Measurements from ENCODE around the gene LY6G6C.

Gene LY6G6C

DNA sequence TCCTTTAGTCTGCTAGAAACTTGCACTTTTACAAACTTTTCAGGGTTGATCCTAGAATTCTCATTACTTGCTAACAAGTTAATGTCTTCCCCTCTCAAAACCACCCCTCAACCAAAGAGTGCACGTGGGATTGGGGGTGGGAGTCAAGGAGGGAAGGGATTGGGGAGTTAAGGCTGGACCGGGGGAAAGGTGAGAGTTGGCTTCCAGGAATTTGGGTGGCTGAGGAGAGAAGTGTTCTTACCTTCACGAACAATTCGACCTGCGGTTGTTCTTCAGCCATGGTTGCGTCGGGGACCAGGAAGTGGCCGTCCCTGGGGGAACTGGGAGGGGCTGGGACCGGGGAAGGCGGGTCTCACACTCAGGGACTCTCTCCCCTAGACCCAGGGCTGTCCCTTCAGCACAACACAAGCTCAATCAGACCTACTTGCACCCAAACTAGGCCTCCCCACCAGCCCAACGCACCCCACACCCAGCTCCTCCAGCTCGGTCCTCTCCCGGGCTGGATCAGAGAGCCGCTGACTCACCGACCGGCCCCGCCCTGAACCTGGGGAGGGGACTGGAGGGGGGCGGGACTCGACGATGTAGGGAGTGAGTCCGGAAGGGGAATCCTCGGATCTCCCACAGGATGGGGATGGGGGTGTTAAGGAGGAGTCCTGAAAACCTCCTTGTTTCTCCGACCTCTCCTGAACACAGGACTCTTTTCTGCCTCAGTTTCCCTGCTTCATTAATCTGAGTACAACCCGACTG, 14.6 kb upstream of the LY6G6C start, which contains the start of gene CLIC1:
TSS of gene CLIC1 (minus strand) at position 510 of the 747 bp plus-strand sequence. CDS start at position 280, 230 bp downstream.
- Mint-ChIP-seq H3K4me3 (peak within 1 kb of the TSS; percentile 100), H3K27ac (peak within 1 kb of the TSS; percentile 93)

DNA sequence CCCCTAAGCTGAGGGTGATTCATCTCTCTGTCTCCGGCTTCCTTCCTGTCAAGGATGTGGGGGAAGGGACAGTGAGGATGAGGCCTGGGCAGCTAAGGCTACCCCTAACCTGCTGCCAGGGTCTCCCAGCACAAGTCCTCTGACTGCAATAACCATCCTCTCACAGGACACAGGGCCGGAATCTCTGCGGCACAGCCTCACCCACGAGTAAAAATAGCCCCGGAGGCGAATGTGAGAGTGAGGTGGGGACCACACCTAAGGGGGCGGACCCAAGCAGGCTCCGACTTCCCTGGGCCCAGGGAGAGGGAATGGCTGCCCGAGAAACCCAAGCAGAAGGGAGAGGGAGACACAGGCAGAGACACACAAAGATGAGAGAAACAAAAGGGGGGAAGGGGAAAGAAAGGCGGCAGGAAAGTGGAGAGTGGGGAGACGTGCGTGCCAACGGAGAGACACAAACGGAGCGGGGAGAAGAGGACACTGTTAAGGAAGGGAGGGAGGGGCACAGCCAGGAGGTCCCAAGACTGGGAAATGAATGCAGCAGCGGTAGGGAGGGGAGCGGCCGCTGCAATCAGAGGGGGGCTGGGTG, 13.4 kb upstream of the LY6G6C start:
- Mint-ChIP-seq H3K27ac (peak overlapping the region; percentile 93), H3K27me3 (ENCODE audit: low read depth) (no peaks in the 10 kb centered on the region), H3K4me3 (peak overlapping the region; percentile 100), H3K36me3 (ENCODE audit: low read depth) (peaks cover 47% of the 10 kb centered on the region), H3K4me1 (ENCODE audit: low read depth) (peaks cover 55% of the 10 kb centered on the region), H3K9me3 (no peaks in the 10 kb centered on the region)

More for the DNA sequence above, 14.6 kb upstream of the LY6G6C start, which contains the start of gene CLIC1:
- peaks cover 60% of the 10 kb centered on the region for H3K4me1 Mint-ChIP-seq (ENCODE audit: low read depth)
- H3K36me3 Mint-ChIP-seq (ENCODE audit: low read depth) = peaks cover 38% of the 10 kb centered on the region
- H3K27me3 Mint-ChIP-seq (ENCODE audit: low read depth) = no peaks in the 10 kb centered on the region
- no peaks in the 10 kb centered on the region for H3K9me3 Mint-ChIP-seq

DNA sequence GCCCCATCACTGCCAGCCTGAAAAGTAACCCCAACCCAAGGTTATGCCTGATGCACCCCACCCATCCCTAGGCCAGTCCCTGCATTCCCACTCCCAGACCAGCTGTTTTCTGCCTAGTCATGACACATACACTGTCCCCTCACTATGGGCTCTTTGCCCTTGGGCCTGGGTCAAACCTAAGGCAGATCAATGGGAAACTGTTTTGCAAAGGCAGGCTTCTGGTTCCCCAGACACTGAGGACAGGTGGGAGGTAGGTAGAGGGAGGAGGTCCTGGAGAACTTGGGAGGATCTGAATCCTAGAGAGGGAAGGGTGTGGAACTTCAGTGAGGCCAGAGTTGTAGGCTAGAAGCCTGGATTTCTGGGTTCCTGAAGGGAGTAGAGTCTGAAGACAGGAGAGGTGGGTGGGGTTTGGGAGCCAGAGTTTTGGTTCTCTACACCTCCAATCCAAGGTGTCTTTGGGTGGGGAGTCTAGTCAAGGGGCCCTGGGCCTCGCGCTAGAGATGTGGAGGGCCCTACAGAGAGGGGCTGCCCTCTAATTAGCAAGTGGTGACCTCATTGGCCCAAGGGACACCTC, 12.8 kb upstream of the LY6G6C start:
- Mint-ChIP-seq H3K4me1 (ENCODE audit: low read depth) (peaks cover 51% of the 10 kb centered on the region), H3K4me3 (peak overlapping the region; percentile 100), H3K9me3 (no peaks in the 10 kb centered on the region), H3K27ac (peak overlapping the region; percentile 93), H3K36me3 (ENCODE audit: low read depth) (peaks cover 47% of the 10 kb centered on the region), H3K27me3 (ENCODE audit: low read depth) (no peaks in the 10 kb centered on the region)

DNA sequence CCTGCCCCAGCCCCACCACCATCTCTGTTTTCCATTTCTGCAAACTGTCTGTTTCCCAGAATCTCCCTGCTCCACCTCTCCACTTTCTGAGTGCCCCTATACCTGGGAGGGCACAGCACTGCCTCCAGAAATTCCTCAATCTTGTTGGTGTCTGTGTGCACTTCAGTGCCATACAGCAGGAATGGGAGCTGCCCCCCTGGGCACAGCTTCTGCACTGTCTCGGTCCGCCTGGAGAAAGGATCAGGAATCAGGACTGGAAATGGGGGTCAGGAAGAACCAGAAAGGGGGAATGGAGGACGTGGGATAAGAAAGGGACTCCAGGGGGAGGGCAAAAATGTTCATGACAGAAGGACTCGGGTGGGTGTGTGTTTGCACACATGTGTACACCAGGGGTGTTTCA, 12.2 kb upstream of the LY6G6C start:
- Mint-ChIP-seq H3K4me3 (peak overlapping the region; percentile 100), H3K9me3 (no peaks in the 10 kb centered on the region), H3K4me1 (ENCODE audit: low read depth) (peaks cover 49% of the 10 kb centered on the region), H3K36me3 (ENCODE audit: low read depth) (peaks cover 49% of the 10 kb centered on the region), H3K27me3 (ENCODE audit: low read depth) (no peaks in the 10 kb centered on the region), H3K27ac (peak overlapping the region; percentile 93)

DNA sequence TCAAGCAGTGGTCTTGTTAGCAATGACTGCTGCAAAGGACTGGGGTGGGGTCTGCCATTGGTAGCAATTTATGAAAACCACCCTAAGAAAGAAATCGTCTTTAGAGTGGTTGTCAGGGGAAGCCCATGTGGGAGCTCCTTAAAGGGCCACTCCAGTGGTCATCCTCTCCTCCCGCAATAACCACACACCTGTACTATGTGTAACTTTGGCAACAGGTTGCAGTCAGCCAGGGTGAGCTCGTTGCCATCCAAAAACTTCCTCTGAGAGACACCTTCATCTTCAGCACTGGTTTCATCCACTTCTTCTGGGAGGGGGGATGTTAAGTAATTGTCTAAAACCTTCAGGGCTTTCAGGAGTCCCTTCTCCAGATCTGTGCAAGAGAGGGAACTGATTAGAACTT, 10.5 kb upstream of the LY6G6C start:
- Mint-ChIP-seq H3K4me3 (no peak overlapping the region), H3K9me3 (no peaks in the 10 kb centered on the region), H3K27ac (no peak overlapping the region), H3K27me3 (ENCODE audit: low read depth) (no peaks in the 10 kb centered on the region), H3K36me3 (ENCODE audit: low read depth) (peaks cover 50% of the 10 kb centered on the region), H3K4me1 (ENCODE audit: low read depth) (peaks cover 40% of the 10 kb centered on the region)

DNA sequence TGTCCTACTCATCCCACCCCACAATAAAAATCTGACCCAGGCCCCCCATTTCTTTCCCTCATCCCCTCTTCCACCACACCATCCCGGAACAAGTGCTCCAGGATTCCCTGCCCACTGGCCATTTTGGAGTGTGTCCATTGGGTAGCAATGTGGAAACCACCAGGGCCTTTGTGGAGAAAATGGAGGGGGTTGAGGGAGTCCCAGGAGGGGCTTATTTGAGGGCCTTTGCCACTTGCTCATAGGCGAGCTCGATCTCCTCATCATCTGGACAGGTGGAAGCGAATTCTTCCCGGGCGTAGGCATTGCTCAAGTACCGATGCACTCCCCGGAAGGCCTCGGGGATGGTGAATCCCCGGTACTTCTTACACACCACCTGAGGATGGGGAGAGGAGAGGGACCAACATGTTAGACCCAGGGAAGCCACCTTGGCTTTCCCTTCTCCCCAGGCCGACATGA, 9.1 kb upstream of the LY6G6C start:
- Mint-ChIP-seq H3K27me3 (ENCODE audit: low read depth) (no peaks in the 10 kb centered on the region), H3K9me3 (no peaks in the 10 kb centered on the region), H3K36me3 (ENCODE audit: low read depth) (peaks cover 52% of the 10 kb centered on the region)

DNA sequence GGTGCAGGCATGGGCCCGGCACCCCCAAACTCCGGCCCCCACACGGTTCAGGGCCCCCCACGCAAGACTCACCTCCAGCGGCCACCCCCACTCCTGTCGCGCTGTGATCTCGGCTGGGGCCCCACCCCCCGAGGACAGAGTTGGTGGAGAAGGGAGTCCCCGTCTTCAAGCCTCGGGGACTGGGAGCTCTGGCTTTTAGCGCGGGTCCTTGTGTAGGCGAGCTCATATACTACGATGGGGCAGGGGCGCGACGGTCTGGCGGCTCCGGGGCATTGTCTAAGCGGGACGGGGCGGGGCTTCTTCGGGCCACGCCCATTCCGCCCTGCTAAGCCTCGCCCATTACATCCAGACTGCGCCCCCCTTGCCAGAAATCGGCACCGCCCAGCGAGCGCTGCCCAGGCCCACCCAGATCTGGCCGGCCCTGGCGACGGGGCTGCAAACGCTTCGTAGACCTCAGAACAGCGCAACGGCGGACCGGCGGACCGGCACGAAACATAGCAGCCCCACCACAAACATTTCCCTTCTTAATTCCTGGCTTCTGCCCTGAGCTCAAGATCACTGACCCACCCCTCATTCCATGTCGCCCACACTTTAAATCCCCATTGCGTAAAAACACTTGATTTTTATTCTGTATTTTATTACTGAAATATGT, 8.6 kb upstream of the LY6G6C start:
- peak overlapping the region; percentile 76 for H3K27ac Mint-ChIP-seq
- peak overlapping the region; percentile 97 for H3K4me3 Mint-ChIP-seq
- H3K4me1 Mint-ChIP-seq (ENCODE audit: low read depth) = peaks cover 49% of the 10 kb centered on the region
- H3K36me3 Mint-ChIP-seq (ENCODE audit: low read depth) = peaks cover 50% of the 10 kb centered on the region
- H3K27me3 Mint-ChIP-seq (ENCODE audit: low read depth) = no peaks in the 10 kb centered on the region
- no peaks in the 10 kb centered on the region for H3K9me3 Mint-ChIP-seq

More for the DNA sequence above, 9.1 kb upstream of the LY6G6C start:
- H3K4me1 Mint-ChIP-seq (ENCODE audit: low read depth) = peaks cover 47% of the 10 kb centered on the region
- peak overlapping the region; percentile 97 for H3K4me3 Mint-ChIP-seq
- H3K27ac Mint-ChIP-seq = peak overlapping the region; percentile 76

DNA sequence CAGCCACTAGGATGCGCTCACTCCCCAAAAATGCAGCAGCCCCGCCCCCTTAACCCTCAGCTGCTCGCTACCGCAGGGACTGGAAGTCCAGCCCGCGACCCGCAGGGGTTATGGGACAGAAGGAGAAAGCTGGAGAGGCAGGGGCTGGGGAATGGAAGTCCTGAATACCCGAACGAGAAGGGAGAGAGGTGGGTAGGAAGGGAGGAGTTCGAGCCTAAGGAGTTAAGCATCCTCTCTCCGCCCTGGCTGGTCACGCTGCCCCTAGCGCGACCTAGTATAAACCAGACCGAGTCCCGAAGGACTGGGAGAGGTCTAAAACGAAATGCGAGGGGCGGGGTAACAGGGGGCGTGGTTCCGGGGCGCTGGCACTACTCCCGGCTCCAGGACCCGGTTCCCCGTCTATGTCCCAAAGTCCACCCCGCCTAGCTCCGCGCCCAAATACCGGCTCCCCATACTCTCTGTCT, 8.0 kb upstream of the LY6G6C start:
- no peaks in the 10 kb centered on the region for H3K27me3 Mint-ChIP-seq (ENCODE audit: low read depth)
- peak overlapping the region; percentile 86 for H3K27ac Mint-ChIP-seq
- H3K9me3 Mint-ChIP-seq = no peaks in the 10 kb centered on the region
- H3K4me1 Mint-ChIP-seq (ENCODE audit: low read depth) = peaks cover 49% of the 10 kb centered on the region
- H3K4me3 Mint-ChIP-seq = peak overlapping the region; percentile 97
- peaks cover 44% of the 10 kb centered on the region for H3K36me3 Mint-ChIP-seq (ENCODE audit: low read depth)

DNA sequence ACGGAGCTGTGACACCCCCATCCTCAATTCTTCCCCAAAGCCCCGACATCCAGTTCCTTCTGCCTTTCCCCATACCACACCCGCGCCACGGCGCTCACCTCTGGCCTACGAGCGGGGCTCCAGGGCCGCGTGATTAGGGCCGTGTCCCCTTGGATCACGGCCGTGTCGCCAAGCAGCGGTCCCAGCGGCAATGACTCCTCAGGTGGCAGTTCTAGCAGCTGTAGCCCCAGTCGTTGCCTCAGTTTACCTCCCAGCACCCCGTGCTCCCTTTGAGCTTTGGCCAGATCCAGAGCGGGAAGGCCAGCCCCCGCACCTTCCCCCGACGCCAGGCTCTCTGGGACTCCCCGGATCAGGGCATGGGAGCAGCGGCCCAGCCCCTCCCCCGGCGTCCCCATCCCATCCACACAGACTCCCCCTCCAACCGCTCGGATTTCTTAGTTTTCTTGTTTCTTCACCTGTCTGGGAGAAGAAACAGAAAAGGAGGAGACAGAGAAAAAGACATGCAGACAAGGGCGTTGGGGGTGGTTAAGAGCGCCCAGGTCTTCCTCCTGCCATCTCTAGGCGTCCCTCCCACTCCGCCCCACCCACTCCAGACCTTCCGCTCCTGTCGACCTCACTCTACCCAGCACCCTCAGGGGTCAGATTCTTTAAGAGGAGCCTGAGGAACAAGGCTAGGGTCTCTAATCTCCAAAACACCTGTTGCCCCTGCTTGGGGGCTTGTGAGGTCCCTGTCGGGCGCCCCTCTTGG, 7.4 kb upstream of the LY6G6C start, which contains the start of gene DDAH2:
TSS of gene DDAH2 (minus strand) at position 533 of the 748 bp plus-strand sequence. CDS start at position 395, 138 bp downstream.
- no peaks in the 10 kb centered on the region for H3K27me3 Mint-ChIP-seq (ENCODE audit: low read depth)
- peak within 1 kb of the TSS; percentile 86 for H3K27ac Mint-ChIP-seq

DNA sequence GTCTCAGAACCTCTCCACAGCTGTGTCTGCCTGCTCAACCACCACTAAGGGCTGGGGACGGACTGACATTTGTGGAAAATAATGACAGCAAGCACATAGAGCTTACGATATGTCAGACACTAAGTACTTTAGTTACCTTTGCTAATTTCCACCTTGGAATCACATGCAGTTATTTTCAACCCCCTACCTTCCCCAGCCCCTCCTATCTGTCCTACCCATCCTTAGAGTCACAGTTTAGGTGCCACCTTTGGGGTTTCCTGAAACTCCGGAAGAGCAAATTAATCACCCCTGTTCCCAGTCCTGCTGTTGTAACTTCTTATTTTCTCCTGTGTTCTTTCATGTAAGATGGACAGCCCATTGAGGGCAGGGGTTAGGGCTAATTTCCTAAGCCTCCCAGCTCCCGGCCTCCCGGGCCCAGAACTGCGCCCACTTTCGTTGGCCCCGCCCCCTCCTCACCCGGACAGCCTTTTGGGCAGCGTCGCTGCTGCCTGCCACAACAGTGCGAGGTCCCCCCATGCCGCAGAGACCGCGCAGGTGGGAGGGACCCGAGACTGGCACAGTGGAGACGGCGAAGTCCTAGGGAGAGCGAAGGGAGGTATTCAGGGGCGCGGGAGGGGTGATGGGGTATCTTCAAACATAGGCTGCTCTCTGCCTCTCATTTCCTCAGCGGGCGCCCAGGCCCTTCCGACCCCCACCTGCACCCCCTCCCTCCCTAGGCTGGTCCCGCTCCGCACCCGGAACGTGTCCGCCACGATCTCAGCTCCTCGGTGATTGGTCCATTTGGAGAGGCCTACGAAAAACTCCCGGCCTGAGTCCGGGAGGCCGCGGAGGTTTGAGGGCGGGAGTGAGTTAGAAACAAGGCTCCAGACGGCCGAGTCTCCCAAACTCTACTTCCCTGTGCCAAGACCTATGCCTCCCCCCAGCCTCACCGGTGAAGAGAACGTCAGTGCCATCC, 6.4 kb upstream of the LY6G6C start:
- H3K9me3 Mint-ChIP-seq = no peaks in the 10 kb centered on the region
- peak overlapping the region; percentile 60 for H3K4me3 Mint-ChIP-seq
- H3K27ac Mint-ChIP-seq = peak overlapping the region; percentile 78
- H3K36me3 Mint-ChIP-seq (ENCODE audit: low read depth) = peaks cover 32% of the 10 kb centered on the region
- no peaks in the 10 kb centered on the region for H3K27me3 Mint-ChIP-seq (ENCODE audit: low read depth)
- peaks cover 37% of the 10 kb centered on the region for H3K4me1 Mint-ChIP-seq (ENCODE audit: low read depth)

More for the DNA sequence above, 7.4 kb upstream of the LY6G6C start, which contains the start of gene DDAH2:
- peaks cover 46% of the 10 kb centered on the region for H3K4me1 Mint-ChIP-seq (ENCODE audit: low read depth)
- H3K36me3 Mint-ChIP-seq (ENCODE audit: low read depth) = peaks cover 40% of the 10 kb centered on the region
- H3K4me3 Mint-ChIP-seq = peak within 1 kb of the TSS; percentile 97
- H3K9me3 Mint-ChIP-seq = no peaks in the 10 kb centered on the region

DNA sequence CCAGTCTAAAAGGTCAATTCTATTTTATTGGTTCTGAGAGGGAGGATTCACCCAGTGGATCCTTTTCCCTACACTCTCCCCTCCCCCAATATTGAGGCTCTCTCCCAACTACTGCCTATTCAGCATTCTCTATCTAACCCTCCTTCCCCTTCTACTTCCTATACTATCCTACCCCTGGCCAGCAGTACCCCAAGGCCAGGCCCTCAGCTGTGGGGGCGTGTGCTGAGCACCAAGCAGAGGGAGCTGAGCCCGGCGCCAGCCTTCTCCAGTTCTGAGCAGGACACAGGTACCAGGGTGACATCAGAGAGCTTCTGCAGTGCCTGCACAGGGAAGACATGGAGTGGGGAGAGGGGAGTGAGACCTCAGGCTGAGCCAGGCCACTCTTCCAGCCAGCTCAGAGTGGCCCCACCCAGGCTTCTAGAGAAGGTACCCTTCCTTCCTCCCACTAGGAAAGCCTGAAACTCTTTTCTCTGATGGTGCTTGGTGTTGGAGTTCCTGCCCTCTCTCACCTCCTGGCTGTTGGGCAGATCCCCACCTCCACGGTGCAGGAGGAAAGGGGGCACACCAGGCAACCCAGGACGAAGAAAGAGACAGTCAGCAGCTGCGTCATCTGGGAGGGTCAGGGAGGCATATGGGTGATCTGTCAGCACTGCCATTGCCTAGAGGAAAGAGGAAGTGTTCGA, 5.6 kb upstream of the LY6G6C start:
- H3K36me3 Mint-ChIP-seq (ENCODE audit: low read depth) = peaks cover 30% of the 10 kb centered on the region

DNA sequence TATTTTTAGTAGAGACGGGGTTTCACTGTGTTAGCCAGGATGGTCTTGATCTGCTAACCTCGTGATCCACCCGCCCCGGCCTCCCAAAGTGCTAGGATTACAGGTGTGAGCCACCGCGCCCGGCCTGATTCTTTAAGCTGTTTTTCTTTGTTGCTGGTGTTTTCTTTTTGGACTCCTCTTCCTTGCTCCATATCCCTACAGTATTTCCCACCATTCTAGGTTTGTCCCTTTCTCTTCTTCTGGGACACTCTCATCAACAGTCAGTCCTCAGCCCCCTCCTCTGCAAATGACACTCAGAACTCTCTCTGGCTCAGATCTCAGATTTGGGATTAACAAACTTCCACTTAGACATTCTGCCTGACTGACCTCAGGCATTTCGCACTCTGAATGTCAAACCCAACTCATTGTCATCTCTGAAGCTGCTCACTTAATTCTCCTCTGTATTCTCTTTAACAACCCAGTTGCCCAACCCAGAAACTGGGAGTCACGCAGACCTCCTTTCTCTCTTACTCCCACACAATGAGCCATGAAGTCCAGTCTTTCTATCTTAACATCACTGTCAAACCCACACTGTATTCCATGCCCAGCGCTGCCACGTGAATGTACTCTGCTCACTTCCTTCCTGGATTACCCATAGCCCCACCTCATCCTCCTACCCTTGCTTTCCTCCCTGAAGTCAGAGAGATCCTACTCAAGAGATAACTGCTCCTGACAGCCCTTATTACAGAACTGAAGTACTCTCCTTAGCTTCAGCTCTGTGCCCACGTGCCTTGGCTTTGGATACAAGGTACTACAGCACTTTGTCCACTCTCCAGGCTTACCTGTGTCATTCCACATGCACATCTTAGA, 4.2 kb upstream of the LY6G6C start:
- Mint-ChIP-seq H3K27me3 (ENCODE audit: low read depth) (no peaks in the 10 kb centered on the region), H3K4me3 (no peak overlapping the region)

More for the DNA sequence above, 5.6 kb upstream of the LY6G6C start:
- H3K4me3 Mint-ChIP-seq = peak overlapping the region; percentile 52
- peaks cover 36% of the 10 kb centered on the region for H3K4me1 Mint-ChIP-seq (ENCODE audit: low read depth)
- H3K27me3 Mint-ChIP-seq (ENCODE audit: low read depth) = no peaks in the 10 kb centered on the region
- peak overlapping the region; percentile 78 for H3K27ac Mint-ChIP-seq
- no peaks in the 10 kb centered on the region for H3K9me3 Mint-ChIP-seq

More for the DNA sequence above, 4.2 kb upstream of the LY6G6C start:
- H3K36me3 Mint-ChIP-seq (ENCODE audit: low read depth) = peaks cover 20% of the 10 kb centered on the region
- no peaks in the 10 kb centered on the region for H3K9me3 Mint-ChIP-seq
- H3K27ac Mint-ChIP-seq = peak overlapping the region; percentile 10
- H3K4me1 Mint-ChIP-seq (ENCODE audit: low read depth) = peaks cover 34% of the 10 kb centered on the region
